Astrocyte (in vitro differentiated cells and primary cell): Measurements from ENCODE around the gene REEP6. TPM values are rescaled to one million over a fixed set of nuclear protein-coding genes. Genes with fewer than 3 reads are reported as not detected.

Experiments used
- DNase-seq: peaks from one replicate; pipeline ENCODE4 v3.0.0-alpha.2; 2010; ENCODE audit warnings: low read depth
- FAIRE-seq: peaks from 2 replicates; lab custom pipeline; 2011; peaks lifted over from hg19 to GRCh38; lab: Jason Lieb, UNC
- H2AFZ ChIP-seq: 2 replicates; pipeline ENCODE4 v1.6.0; 2012; ENCODE audit warnings: low read depth, low read length, inconsistent platforms
- H3K27ac ChIP-seq: 2 replicates; pipeline ENCODE4 v1.5.1; 2011; ENCODE audit warnings: low read depth, low read length, inconsistent platforms
- H3K27me3 ChIP-seq: 2 replicates; pipeline ENCODE4 v1.6.0; 2011; ENCODE audit warnings: low read length, inconsistent platforms; ENCODE audit not compliant: insufficient read depth
- H3K36me3 ChIP-seq: 2 replicates; pipeline ENCODE4 v1.5.1; 2011; ENCODE audit warnings: low read length, inconsistent platforms; ENCODE audit not compliant: insufficient read depth
- H3K4me1 ChIP-seq: 2 replicates; pipeline ENCODE4 v1.5.1; 2011; ENCODE audit warnings: low read length, inconsistent platforms; ENCODE audit not compliant: insufficient read depth
- H3K4me2 ChIP-seq: 2 replicates; pipeline ENCODE4 v1.6.0; 2012; ENCODE audit warnings: low read length, inconsistent platforms
- H3K4me3 ChIP-seq: 2 replicates; pipeline ENCODE4 v1.5.1; 2011; ENCODE audit warnings: low read depth, mild to moderate bottlenecking, low read length, inconsistent platforms; ENCODE audit not compliant: insufficient read depth
- H3K79me2 ChIP-seq: 2 replicates; pipeline ENCODE4 v1.6.0; 2012; ENCODE audit warnings: mild to moderate bottlenecking, low read length, inconsistent platforms; ENCODE audit not compliant: insufficient read depth
- H3K9ac ChIP-seq: 2 replicates; pipeline ENCODE4 v1.6.0; 2012; ENCODE audit warnings: mild to moderate bottlenecking, low read length, inconsistent platforms
- H3K9me3 ChIP-seq: 2 replicates; pipeline ENCODE4 v1.5.1; 2012; ENCODE audit warnings: low read depth, mild to moderate bottlenecking, low read length, inconsistent platforms; ENCODE audit not compliant: insufficient read depth
- H4K20me1 ChIP-seq: 2 replicates; pipeline ENCODE4 v1.6.0; 2012; ENCODE audit warnings: low read length, inconsistent platforms; ENCODE audit not compliant: insufficient read depth
- H3K27ac Mint-ChIP-seq: one replicate; pipeline ENCODE4 v1.8.0; 2021; ENCODE audit warnings: mild to moderate bottlenecking, mixed read lengths; ENCODE audit not compliant: unreplicated experiment
- H3K27me3 Mint-ChIP-seq: one replicate; pipeline ENCODE4 v1.8.0; 2021; ENCODE audit warnings: low read depth, mixed read lengths; ENCODE audit not compliant: unreplicated experiment
- H3K36me3 Mint-ChIP-seq: one replicate; pipeline ENCODE4 v1.8.0; 2021; ENCODE audit warnings: low read depth, mixed read lengths; ENCODE audit not compliant: unreplicated experiment
- H3K4me1 Mint-ChIP-seq: one replicate; pipeline ENCODE4 v1.8.0; 2021; ENCODE audit warnings: low read depth, mixed read lengths; ENCODE audit not compliant: unreplicated experiment
- H3K4me3 Mint-ChIP-seq: one replicate; pipeline ENCODE4 v1.8.0; 2021; ENCODE audit warnings: mild to moderate bottlenecking, moderate library complexity, mixed read lengths; ENCODE audit not compliant: unreplicated experiment
- H3K9me3 Mint-ChIP-seq: one replicate; pipeline ENCODE4 v1.8.0; 2021; ENCODE audit warnings: mild to moderate bottlenecking, mixed read lengths; ENCODE audit not compliant: unreplicated experiment
- CTCF ChIP-seq: IDR thresholded peaks from 2 replicates; pipeline ENCODE4 v1.5.1; 2011; ENCODE audit warnings: low read depth, mild to moderate bottlenecking, inconsistent platforms, low read length, moderate library complexity; ENCODE audit not compliant: insufficient read depth
- EZH2 ChIP-seq: IDR thresholded peaks from 2 replicates; pipeline ENCODE4 v1.6.1; 2012; ENCODE audit warnings: mild to moderate bottlenecking, low read length, inconsistent platforms; ENCODE audit not compliant: insufficient read depth
- total RNA-seq: library from RNA; stranded (reverse); gene quantifications from 2 replicates; pipeline ENCODE4 v1.2.1, GENCODE V29; 2021

The REEP6 gene
- total RNA-seq, 1 donor from 2014 or later, result 5.7 TPM

GRCh38 chr19:1455336-1456120 is 35.5 kb upstream of the REEP6 start:
- peaks cover 11% of the 10 kb centered on the region for H3K36me3 Mint-ChIP-seq
- H3K4me3 Mint-ChIP-seq, result no peak overlapping the region

DNA sequence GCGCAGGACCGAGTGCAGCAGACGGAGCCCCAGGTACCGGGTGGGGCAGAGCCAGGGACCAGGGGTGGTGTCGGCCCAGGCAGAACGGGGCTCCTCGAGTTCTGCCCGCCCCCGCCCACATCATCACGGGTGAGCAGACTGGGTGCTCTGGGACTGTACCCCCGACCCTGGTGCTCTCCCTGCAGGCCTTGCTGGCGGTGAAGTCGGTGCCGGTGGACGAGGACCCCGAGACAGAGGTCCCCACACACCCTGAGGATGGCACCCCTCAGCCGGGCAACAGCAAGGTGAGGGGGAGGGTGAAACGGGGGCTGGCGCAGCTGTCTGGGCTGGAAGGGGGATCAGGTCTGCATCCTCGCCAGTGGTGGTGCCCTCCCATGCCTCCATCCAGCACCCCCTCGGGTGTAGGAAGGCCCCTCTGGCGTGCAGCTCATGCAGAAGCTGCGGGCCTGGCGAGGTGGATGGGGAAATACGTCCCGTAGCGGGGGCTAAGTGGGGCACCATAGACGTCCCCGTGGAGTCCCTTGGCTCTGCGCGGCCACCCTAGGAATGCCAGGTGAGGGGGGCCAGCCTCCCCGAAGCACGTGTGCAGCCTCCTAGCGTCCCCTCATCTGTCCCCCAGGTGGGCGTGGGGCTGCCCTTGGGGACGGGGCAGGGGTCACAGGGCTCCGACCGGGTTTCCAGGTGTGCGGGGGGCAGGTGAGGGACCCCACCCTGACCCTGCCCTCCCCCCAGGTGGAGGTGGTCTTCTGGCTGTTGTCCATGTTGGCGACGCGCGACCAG is 34.7 kb upstream of the REEP6 start:
- Histone ChIP-seq H3K4me3 (no peak overlapping the region), H3K4me1 (no peaks in the 10 kb centered on the region), H3K4me2 (no peak overlapping the region), H3K9me3 (no peaks in the 10 kb centered on the region), H3K79me2 (no peaks in the 10 kb centered on the region), H4K20me1 (peaks cover 10% of the 10 kb centered on the region), H2AFZ (no peak overlapping the region), H3K36me3 (no peaks in the 10 kb centered on the region), H3K9ac (no peak overlapping the region), H3K27ac (no peak overlapping the region), H3K27me3 (peaks cover 18% of the 10 kb centered on the region)
- TF ChIP-seq EZH2, result no peak
- TF ChIP-seq CTCF, result no peak
- Mint-ChIP-seq H3K4me3 (no peak overlapping the region), H3K36me3 (peaks cover 9% of the 10 kb centered on the region), H3K9me3 (no peaks in the 10 kb centered on the region), H3K27me3 (peaks cover 21% of the 10 kb centered on the region), H3K4me1 (no peaks in the 10 kb centered on the region), H3K27ac (no peak overlapping the region)
- no peak for FAIRE-seq
- no peak for DNase-seq

More at GRCh38 chr19:1455336-1456120, 35.5 kb upstream of the REEP6 start:
- no peak overlapping the region for H3K27ac ChIP-seq
- peaks cover 18% of the 10 kb centered on the region for H4K20me1 ChIP-seq
- Mint-ChIP-seq H3K27ac (peak overlapping the region; percentile 77), H3K27me3 (peaks cover 29% of the 10 kb centered on the region), H3K4me1 (no peaks in the 10 kb centered on the region), H3K9me3 (no peaks in the 10 kb centered on the region)
- FAIRE-seq (no peak), DNase-seq (no peak)
- no peak overlapping the region for H3K4me2 ChIP-seq
- H3K4me1 ChIP-seq, result no peaks in the 10 kb centered on the region
- no peaks in the 10 kb centered on the region for H3K36me3 ChIP-seq
- H3K79me2 ChIP-seq, result no peaks in the 10 kb centered on the region
- H2AFZ ChIP-seq, result no peak overlapping the region
- peaks cover 24% of the 10 kb centered on the region for H3K27me3 ChIP-seq
- no peaks in the 10 kb centered on the region for H3K9me3 ChIP-seq
- no peak overlapping the region for H3K9ac ChIP-seq
- no peak overlapping the region for H3K4me3 ChIP-seq
- TF ChIP-seq EZH2, result no peak
- no peak for TF ChIP-seq CTCF
